ENCODE results near the gene STOML2. TPM values are rescaled to one million over a fixed set of nuclear protein-coding genes. Genes with fewer than 3 reads are reported as not detected.

STOML2 gene
- total and polyA plus RNA-seq, 2 donors (not counting 3 experiments of a cell fraction or from before 2014, with no cell fraction given) = 144 to 187 TPM

DNA sequence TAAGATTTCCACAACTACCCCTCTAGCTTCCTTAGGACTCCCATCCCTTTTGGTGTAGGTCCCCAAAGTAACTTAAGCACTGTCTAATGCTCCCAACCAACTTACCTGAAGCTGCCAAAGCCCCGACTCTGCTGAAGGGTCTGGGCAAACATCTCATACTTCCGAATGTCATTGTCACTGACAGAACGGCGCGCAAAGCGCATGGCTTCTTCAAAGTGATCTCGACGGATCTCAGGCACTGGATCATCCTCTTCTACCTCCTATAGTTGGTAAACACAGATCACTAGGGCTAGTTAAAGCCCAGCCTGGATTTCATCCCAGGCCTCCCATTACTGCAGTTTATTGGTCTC lies 45.7 kb downstream of the STOML2 start:
- Histone ChIP-seq H3K9ac (replicated peaks; ENCODE audit: extremely low read depth, insufficient read depth, low read length) (no peak overlapping the region), H3K4me2 (ENCODE audit: insufficient read depth, low read length) (no peak overlapping the region), H4K20me1 (replicated peaks; ENCODE audit: control insufficient read depth, extremely low read depth, insufficient read depth, low read length) (no peaks in the 10 kb centered on the region), H3K79me2 (ENCODE audit: control insufficient read depth, insufficient read depth, low read length) (peaks cover 3% of the 10 kb centered on the region), H3K9me3 (replicated peaks; ENCODE audit: control insufficient read depth, insufficient read depth, low read length) (no peaks in the 10 kb centered on the region), H3K27me3 (ENCODE audit: control insufficient read depth in 2 of 2, insufficient read depth in 2 of 2, low read length in 2 of 2) (no peaks in the 10 kb centered on the region), H3K27ac (ENCODE audit: insufficient read depth, low read depth, low read length) (no peak overlapping the region), H3K9me1 (replicated peaks; ENCODE audit: control insufficient read depth, extremely low read depth, insufficient read depth, low read length) (no peaks in the 10 kb centered on the region), H3K4me3 (replicated peaks in 1 of 3; ENCODE audit: insufficient read depth in 1 of 3, low read depth in 1 of 3, low read length in 3 of 3) (no peak overlapping the region), H2AFZ (ENCODE audit: low read depth, low read length) (no peak overlapping the region), H3K36me3 (ENCODE audit: control insufficient read depth in 2 of 2, extremely low read depth in 1 of 2, insufficient read depth in 2 of 2, low read length in 2 of 2) (peaks cover 48 to 59% of the 10 kb centered on the region in 2 experiments), H3K4me1 (ENCODE audit: control insufficient read depth, extremely low read depth, insufficient read depth, low read length) (no peaks in the 10 kb centered on the region)
- no TSS peak for BruUV-seq (replicated peaks)
- FAIRE-seq = no peak
- ChIA-PET CTCF (interaction anchor here (1.9 kb wide), 1 partner anchor 157 kb away, joined by 4 read pairs; no protein-coding TSS in a partner anchor), POLR2A (no interaction called here)
- DNase-seq (ENCODE audit: low read depth, low spot score) = no peak
- TF ChIP-seq FOS (IDR thresholded peaks at IDR 0.05; ENCODE audit: borderline replicate concordance, insufficient read depth, low read length) (no peak), JUN (IDR thresholded peaks at IDR 0.05; ENCODE audit: borderline replicate concordance, insufficient read depth, insufficient read length, low read depth) (no peak), POLR2AphosphoS5 (IDR thresholded peaks at IDR 0.05; ENCODE audit: insufficient read depth, low read depth, low read length) (no peak), GATA2 (IDR thresholded peaks at IDR 0.05; ENCODE audit: insufficient read depth, insufficient read length, low read depth, low read length) (no peak), POLR2A (IDR thresholded peaks at IDR 0.05; ENCODE audit: low read depth, low read length) (no peak), MYC (IDR thresholded peaks at IDR 0.05; ENCODE audit: low read depth, low read length) (no peak), EZH2 (IDR thresholded peaks at IDR 0.05; ENCODE audit: borderline replicate concordance, low read depth, low read length, severe bottlenecking) (no peak)
- TF ChIP-seq, protein P1, sequence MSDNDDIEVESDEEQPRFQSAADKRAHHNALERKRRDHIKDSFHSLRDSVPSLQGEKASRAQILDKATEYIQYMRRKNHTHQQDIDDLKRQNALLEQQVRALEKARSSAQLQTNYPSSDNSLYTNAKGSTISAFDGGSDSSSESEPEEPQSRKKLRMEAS (IDR thresholded peaks at IDR 0.05; ENCODE audit: insufficient read depth, insufficient read length) = no peak
- TF ChIP-seq, protein P2, sequence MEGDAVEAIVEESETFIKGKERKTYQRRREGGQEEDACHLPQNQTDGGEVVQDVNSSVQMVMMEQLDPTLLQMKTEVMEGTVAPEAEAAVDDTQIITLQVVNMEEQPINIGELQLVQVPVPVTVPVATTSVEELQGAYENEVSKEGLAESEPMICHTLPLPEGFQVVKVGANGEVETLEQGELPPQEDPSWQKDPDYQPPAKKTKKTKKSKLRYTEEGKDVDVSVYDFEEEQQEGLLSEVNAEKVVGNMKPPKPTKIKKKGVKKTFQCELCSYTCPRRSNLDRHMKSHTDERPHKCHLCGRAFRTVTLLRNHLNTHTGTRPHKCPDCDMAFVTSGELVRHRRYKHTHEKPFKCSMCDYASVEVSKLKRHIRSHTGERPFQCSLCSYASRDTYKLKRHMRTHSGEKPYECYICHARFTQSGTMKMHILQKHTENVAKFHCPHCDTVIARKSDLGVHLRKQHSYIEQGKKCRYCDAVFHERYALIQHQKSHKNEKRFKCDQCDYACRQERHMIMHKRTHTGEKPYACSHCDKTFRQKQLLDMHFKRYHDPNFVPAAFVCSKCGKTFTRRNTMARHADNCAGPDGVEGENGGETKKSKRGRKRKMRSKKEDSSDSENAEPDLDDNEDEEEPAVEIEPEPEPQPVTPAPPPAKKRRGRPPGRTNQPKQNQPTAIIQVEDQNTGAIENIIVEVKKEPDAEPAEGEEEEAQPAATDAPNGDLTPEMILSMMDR (IDR thresholded peaks at IDR 0.05; ENCODE audit: extremely low read depth in 1 of 2, insufficient read depth in 1 of 2, low read depth in 1 of 2, low read length in 2 of 2) = no peak
- dilution Hi-C loops (cut with MboI; ENCODE audit: extremely low pct_ligation_motif_present, low sequenced_read_pairs) = no loop called here
- intact Hi-C loops (cut with micrococcal nuclease) = no loop called here

All from endothelial cell of umbilical vein (primary cell).